ENCODE data around the gene CST9L. TPM values are rescaled to one million over a fixed set of nuclear protein-coding genes. Genes with fewer than 3 reads are reported as not detected.

CST9L gene
- total and polyA plus RNA-seq, 10 of the 15 experiments (the other 5 are each of a cell fraction or from before 2014, with no cell fraction given) = not detected

DNA sequence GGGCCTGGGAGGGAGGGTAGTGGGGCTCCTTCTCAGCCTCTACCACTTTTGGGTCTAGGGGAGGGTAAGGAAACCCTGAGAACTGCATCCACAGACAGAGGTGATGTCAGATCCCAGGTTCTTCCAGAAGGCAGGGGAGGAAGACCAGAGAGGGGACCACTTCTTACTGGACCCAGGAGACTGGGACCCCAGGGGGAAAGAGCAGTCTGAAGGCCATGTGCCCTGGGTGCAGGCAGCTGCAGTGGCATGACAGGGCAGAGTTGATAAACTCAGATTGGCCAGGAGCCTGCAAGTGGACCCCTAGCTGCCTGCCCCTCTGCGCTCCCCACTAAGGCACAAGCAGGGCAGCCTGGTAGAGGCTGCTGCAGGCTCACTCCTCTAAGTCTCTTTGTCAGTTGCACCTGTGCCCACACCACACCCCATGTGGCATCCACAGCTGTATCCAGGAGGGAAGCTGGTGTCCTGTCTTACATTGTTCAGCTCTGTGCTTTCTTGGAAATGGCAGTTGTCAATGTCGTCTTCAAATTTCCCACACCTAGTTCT is 2.7 kb downstream of the CST9L start (continued):
- TF ChIP-seq, protein P1, sequence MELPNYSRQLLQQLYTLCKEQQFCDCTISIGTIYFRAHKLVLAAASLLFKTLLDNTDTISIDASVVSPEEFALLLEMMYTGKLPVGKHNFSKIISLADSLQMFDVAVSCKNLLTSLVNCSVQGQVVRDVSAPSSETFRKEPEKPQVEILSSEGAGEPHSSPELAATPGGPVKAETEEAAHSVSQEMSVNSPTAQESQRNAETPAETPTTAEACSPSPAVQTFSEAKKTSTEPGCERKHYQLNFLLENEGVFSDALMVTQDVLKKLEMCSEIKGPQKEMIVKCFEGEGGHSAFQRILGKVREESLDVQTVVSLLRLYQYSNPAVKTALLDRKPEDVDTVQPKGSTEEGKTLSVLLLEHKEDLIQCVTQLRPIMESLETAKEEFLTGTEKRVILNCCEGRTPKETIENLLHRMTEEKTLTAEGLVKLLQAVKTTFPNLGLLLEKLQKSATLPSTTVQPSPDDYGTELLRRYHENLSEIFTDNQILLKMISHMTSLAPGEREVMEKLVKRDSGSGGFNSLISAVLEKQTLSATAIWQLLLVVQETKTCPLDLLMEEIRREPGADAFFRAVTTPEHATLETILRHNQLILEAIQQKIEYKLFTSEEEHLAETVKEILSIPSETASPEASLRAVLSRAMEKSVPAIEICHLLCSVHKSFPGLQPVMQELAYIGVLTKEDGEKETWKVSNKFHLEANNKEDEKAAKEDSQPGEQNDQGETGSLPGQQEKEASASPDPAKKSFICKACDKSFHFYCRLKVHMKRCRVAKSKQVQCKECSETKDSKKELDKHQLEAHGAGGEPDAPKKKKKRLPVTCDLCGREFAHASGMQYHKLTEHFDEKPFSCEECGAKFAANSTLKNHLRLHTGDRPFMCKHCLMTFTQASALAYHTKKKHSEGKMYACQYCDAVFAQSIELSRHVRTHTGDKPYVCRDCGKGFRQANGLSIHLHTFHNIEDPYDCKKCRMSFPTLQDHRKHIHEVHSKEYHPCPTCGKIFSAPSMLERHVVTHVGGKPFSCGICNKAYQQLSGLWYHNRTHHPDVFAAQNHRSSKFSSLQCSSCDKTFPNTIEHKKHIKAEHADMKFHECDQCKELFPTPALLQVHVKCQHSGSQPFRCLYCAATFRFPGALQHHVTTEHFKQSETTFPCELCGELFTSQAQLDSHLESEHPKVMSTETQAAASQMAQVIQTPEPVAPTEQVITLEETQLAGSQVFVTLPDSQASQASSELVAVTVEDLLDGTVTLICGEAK (IDR thresholded peaks at IDR 0.05; ENCODE audit: borderline replicate concordance) = no peak
- no peak for TF ChIP-seq SUZ12 (IDR thresholded peaks at IDR 0.05; ENCODE audit: unreplicated experiment)
- TF ChIP-seq TBL1XR1 (IDR thresholded peaks at IDR 0.05; ENCODE audit: low read depth, low read length) = no peak

DNA sequence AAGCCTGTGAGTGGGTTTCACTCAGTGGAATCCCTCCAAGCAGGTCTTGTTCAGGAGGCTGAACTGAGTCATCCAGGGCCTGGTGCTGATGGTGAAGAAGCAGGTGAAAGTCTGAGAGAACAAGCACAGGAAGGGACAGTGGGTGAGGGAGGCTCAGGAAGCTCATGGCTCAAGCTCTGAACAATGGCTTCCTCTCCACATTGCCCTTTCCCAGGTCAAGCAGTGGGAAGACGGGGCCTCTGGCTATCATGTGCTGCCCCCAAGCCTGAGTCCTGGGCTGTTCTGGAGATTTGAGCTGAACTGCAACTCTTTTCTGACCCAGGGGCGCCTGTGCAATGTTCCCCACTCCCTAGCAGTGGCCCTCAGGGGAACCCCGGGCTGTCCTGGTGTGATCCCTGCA is 3.4 kb downstream of the CST9L start:
- Histone ChIP-seq H3K4me1 (ENCODE audit: control insufficient read depth, insufficient read depth, low read length) (no peaks in the 10 kb centered on the region), H3K36me3 (ENCODE audit: control insufficient read depth in 2 of 2, insufficient read depth in 2 of 2, low read length in 1 of 2) (no peaks in the 10 kb centered on the region), H3K27ac (ENCODE audit: control insufficient read depth, insufficient read depth) (no peak overlapping the region), H2AFZ (ENCODE audit: control insufficient read depth, low read depth, low read length) (no peak overlapping the region), H3K4me3 (no peak overlapping the region), H3K4me2 (ENCODE audit: control insufficient read depth, insufficient read depth) (no peak overlapping the region), H3K79me2 (ENCODE audit: control insufficient read depth, insufficient read depth, low read length) (no peaks in the 10 kb centered on the region), H3K9me3 (replicated peaks; ENCODE audit: control insufficient read depth, insufficient read depth, low read length) (peaks cover 1% of the 10 kb centered on the region; the same call in 1 of the 3 replicates), H4K20me1 (ENCODE audit: control insufficient read depth, insufficient read depth) (no peaks in the 10 kb centered on the region), H3K9ac (ENCODE audit: control insufficient read depth, insufficient read depth, low read length) (no peak overlapping the region), H3K27me3 (replicated peaks in 1 of 2; ENCODE audit: control insufficient read depth in 2 of 2, insufficient read depth in 2 of 2, low read length in 1 of 2) (no peaks in the 10 kb centered on the region; a peak in 1 of 4 replicates)
- intact Hi-C loops (cut with micrococcal nuclease; ENCODE audit: unreplicated experiment) (no loop called here), in situ Hi-C loops (cut with MboI) (no loop called here)
- ATAC-seq = no peak
- POLR2A ChIA-PET = no interaction called here
- BruUV-seq (replicated peaks) = no TSS peak
- WGBS (ENCODE audit: insufficient coverage, insufficient replicate concordance, low lambda C conversion rate, missing lambda C conversion rate) = 13% methylated on average over 3 of the region's 3 CpGs
- RAD21 ChIA-PET (ENCODE audit: unreplicated experiment) = no interaction called here
- no peak for DNase-seq (ENCODE audit: low read depth, low spot score)
- SMC1A ChIA-PET (ENCODE audit: uncharacterized antibody, unreplicated experiment) = no interaction called here
- FAIRE-seq = no peak
- CTCF ChIA-PET = no interaction called here
- TF ChIP-seq CEBPB (IDR thresholded peaks at IDR 0.05; ENCODE audit: borderline replicate concordance in 1 of 2, low read depth in 2 of 2, low read length in 2 of 2) (no peak), ZZZ3 (IDR thresholded peaks at IDR 0.05; ENCODE audit: control insufficient read depth, insufficient read length, low read depth) (no peak), MTA3 (IDR thresholded peaks at IDR 0.05; ENCODE audit: borderline replicate concordance, low read length) (no peak), MEF2A (IDR thresholded peaks at IDR 0.05; ENCODE audit: insufficient read depth, low read depth, low read length) (no peak), DPF2 (IDR thresholded peaks at IDR 0.05) (no peak), SMARCA5 (IDR thresholded peaks at IDR 0.05) (no peak), GABPA (IDR thresholded peaks at IDR 0.05; ENCODE audit: low read depth) (no peak), ZNF24 (IDR thresholded peaks at IDR 0.05) (no peak), E2F4 (IDR thresholded peaks at IDR 0.05; ENCODE audit: low read depth, low read length) (no peak), EGR1 (IDR thresholded peaks at IDR 0.05; ENCODE audit: borderline replicate concordance in 1 of 2, low read depth in 2 of 2, low read length in 2 of 2) (no peak)
- TF ChIP-seq, protein P1 (IDR thresholded peaks at IDR 0.05; ENCODE audit: borderline replicate concordance) = no peak
